GM21717 (cell line): ENCODE results near the gene C1orf74.
A peak's percentile ranks its signal among the peaks of the same experiment; 100 is the strongest.

Source experiments
- ATAC-seq: cut with Tn5 transposase; IDR thresholded peaks from one replicate; pipeline ENCODE4 v1.9.1; 2021; ENCODE audit warnings: mild to moderate bottlenecking, moderate library complexity; ENCODE audit not compliant: unreplicated experiment

Gene C1orf74

DNA sequence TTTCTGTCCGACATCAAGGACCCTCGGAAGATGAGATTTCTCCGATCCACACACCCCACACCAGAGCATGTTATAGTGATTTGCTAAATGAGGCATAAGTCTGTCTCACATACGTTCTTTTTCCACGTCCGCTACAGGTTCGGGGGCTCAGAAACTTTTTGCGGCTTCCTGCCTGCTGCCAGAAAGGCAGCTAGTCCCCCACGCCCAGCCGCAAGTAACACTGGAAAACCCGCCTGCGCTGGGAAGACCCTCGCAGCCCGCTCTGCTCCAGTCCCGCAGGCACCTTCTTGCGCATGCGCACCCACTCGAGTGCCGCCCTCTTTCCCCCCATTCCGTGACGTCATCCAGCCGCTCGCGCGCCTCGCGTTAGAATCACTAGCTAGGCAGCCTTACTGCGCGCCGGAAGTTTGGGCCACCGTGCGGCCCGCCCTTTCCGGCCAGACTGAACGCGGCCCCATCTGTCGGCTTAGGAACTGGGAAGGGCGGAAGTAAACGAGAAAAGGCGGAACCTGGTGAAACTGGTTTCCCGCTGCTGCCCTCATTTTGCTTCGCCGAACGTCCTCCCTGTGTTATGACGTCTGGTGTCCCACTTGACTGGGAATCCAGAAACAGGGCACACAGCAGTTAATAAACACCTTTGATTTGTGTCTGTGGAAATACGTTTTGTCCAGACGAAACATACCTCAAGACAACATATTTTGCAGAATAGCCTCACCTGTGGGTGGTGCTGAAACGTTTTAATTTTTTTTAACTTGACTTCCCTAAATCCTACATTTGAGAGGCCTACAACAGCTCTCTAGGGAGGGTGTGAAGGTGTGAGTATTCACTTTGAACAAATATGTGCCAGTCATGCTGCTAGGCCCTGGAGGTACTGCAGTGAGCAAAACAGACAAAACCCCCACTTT is at the start of gene C1orf74:
TSS of gene C1orf74 (minus strand) at position 295 of the 905 bp plus-strand sequence. CDS start 925 bp downstream, outside the sequence.
- ATAC-seq, result peak; percentile 99

DNA sequence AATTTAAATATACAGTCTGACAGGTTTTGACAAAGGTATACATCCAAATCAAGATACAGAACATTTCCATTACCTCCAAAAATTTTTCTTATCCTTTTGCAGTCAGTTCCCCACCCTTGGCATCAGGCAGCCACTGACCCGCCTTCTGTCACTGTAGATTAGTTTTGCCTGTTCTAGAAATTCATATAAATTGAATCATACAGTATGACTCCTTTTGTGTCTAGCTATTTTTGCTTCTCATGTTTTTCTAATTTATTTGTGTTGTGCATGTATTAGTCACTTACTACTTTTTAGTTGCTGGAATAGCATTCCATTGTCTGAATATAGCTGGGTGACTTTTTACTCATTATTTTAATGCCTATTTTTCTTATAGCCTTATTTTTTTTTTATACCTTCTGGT is 47.3 kb upstream of the C1orf74 start:
- ATAC-seq, result no peak

- no peak for ATAC-seq
These were observed 46.4 kb upstream of the C1orf74 start for GRCh38 chr1:209830722-209831121.

DNA sequence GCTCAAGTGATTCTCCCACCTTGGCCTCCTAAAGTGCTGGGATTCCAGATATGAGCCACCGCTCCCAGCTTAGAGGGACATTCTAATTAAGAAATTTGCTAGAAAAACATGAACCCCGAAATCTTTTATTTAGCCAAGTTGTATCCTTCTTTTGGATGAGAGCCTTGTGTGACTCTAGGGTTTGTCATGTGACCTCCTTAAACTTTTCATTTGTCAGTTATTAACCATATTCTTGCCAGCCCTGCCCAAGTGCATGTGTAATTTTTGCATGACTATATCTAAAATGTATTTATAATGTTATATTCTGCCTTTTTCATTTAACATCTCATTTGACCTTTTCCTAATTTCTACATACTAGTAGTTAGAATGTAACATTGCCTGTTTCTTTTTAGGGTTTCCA is 45.4 kb upstream of the C1orf74 start:
- ATAC-seq, result no peak

GRCh38 chr1:209827384-209828262 is 43.3 kb upstream of the C1orf74 start, which contains the start of gene UTP25:
Gene UTP25 (plus strand): TSS chr1:209827972. CDS start chr1:209828064, 92 bp downstream.
- ATAC-seq, result peak; percentile 91

GRCh38 chr1:209825591-209826434 is 41.5 kb upstream of the C1orf74 start:
- no peak for ATAC-seq

DNA sequence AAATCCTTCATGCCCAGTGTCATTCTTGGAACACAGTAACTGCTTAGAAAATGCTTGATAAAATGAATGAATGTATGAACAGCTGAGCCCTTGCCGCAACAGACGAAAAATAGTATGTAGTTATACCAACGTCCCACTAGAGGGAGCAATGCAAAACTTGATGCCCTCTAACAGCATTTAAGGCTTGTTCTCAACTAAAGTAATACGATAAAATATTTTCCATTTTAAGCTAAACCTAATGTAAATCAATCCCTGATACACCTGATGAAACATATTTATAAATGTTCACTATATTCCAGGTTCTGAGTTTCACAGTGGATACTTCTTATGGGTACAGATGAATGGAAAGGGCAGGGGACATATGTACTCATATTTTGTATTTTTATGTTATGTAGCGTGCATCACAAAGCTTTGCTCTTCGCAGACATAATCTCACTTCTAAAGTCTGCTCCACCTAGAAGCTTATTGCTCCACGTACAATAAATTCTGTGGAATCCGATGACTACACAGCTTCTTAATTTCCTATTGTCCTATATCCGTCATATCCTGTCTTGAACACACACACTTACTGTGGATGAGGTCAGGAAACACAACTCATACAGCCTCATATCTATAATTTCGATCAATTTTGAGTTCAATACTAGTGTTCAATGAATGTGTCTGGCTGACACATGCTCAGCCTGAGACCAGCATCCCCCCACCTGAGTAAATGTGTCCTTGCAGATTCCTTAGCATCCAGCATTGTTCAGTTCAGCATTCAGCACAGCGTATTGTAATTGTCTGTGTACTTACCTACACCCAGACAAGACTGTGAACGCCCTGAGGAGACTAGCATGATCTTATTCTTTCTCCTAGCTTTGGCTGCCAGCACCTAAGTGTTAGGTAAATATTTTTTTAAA is 39.0 kb upstream of the C1orf74 start:
- peak; percentile 43 for ATAC-seq

- ATAC-seq, result no peak
These were observed 38.3 kb upstream of the C1orf74 start for GRCh38 chr1:209822706-209823105.

DNA sequence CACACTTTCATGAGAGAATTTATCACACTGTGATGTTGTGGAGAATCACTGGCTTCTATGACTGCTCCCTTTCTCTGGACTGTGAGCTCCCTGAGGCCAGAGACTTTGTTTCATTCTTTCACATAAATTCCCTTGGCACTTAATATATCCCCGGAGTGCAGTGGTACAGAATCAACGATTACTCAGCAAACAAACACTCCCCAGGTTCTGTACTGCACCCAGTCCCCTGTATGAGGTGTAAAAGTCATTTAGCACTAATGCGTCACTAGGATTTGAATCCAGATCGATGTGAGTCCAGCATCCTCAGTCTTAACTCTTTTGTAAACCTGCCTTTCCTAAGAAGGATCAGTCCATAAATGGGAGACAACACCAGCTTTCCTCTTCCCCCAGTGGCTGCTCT is 36.6 kb upstream of the C1orf74 start:
- ATAC-seq, result no peak

DNA sequence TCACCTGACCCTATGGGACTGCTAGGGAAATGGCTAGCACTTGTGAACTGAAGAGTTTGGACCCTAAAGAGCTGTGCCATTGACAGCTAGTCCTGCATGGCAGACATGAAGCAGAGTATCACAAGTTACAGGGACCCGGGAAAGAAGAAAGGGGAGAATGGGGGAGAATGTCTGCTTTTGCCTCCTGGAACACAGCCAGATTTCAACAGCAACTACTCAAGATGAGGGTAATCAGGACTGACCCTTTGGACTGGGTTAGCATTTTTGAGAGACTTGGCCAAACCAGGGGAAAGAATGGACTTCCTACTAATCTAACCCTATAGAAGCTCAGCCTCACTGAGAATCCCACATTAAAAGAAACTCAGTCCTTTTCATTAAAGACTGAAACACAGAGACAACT is 34.7 kb upstream of the C1orf74 start:
- no peak for ATAC-seq

DNA sequence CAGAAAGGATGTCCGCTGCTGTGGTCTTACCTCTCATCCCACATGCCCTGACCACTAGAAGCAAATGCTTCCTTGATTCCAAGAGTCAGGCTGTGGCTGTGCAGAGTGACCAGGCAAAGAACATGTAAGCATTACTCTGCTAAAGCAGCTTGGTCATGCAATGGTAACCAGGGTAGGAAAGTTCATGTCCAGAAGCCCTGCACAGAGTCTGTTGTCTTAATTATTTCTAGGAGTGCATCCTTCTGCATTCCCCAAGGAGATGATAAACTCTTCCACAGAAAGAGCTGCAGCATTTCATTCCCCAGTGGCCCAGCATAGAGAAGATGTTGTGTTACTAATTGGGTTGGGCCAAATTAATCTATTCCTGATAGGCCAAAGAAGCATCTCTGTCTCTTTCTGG is 33.3 kb upstream of the C1orf74 start:
- ATAC-seq, result no peak

GRCh38 chr1:209816923-209817322 is 32.6 kb upstream of the C1orf74 start:
- no peak for ATAC-seq

GRCh38 chr1:209815931-209816341 is 31.6 kb upstream of the C1orf74 start:
- no peak for ATAC-seq

GRCh38 chr1:209815490-209815889 is 31.1 kb upstream of the C1orf74 start:
- no peak for ATAC-seq

DNA sequence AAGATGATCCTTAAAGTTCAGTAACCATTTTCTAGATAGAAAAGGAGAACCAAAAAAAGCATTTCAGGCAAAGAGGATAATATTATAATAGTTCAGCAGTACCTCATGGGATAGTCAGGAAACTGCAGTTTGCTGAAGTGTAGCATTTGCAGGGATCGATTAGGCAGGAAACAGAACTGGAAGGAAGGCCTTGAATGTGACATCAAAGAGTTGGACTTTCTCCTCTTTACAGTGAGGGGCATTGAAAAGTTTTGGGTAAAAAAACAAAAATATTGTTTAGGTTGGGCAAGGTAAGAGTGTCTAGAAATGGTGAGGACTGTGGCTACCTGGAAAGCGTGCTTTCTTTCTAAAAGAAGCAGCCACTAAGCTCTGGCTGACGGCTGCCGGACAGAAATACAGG is 29.5 kb upstream of the C1orf74 start:
- no peak for ATAC-seq

- ATAC-seq, result no peak
These were observed 26.4 kb upstream of the C1orf74 start for GRCh38 chr1:209810783-209811182.

DNA sequence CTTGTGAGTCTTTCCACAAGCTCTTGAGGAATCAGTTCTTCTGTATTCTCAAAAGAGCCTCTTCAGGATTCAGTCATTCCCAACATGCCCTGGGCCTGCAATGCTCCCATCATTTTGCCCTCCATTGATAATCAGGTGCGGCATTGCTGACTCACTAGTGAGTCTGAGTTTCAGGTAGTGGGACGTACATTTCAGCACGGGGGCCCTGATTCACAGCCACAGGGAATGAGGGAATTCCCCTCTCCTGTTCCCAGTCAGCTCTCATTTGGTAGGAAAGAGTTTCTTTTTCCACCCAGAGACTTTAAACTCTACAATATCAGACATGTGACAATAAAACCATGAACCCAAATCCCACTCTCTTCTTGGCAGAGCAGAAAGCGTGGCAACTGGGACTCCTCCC is 25.3 kb upstream of the C1orf74 start:
- no peak for ATAC-seq

DNA sequence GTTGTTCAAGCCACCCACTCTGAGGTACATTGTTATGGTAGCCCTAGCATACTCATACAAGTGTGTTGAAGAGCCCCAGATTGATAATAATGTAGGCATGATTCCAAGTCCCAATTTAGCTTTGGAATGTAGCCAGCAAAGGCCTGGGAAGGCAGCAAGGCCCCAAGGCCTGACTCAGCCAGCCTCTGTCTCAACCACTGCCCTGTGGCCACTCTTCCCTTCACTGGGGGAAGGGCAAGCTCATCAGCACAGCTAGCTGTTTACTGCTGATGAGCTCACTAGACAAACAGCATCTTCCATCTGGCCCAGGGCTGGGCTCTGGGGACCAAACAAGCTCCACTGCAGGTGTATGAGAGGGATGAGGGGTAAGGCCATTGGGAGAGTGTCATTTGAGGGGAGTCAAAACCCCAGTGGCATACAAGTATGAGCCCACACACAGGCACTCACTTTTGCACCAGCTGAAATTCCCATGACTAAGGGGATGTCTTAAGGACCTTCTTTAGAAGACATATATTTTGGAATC is 23.8 kb upstream of the C1orf74 start:
- ATAC-seq, result no peak

GRCh38 chr1:209807509-209807908 is 23.1 kb upstream of the C1orf74 start:
- ATAC-seq, result no peak
